ENCODE data around the gene LPCAT3.
"Not testable (repeated sequence)": the region's sequence is repeated elsewhere in the genome, so short reads cannot be mapped to it uniquely, and the experiment has no call there.

Gene LPCAT3

GRCh38 chr12:7015555-7016370, 2.5 kb downstream of the LPCAT3 start:
- peaks cover 13% of the 10 kb centered on the region for H3K4me1 ChIP-seq (ENCODE audit: control insufficient read depth, insufficient read depth, low read length)
- no peaks in the 10 kb centered on the region for H3K27me3 ChIP-seq (ENCODE audit: control insufficient read depth, insufficient read depth, low read length)
- H3K9me3 ChIP-seq (ENCODE audit: control insufficient read depth, insufficient read depth, low read depth, low read length): no peaks in the 10 kb centered on the region
- no peak overlapping the region for H3K4me3 ChIP-seq (ENCODE audit: low read depth, low read length)
- no peak overlapping the region for H3K9ac ChIP-seq (ENCODE audit: low read length)
- peaks cover 8% of the 10 kb centered on the region; the same call in 1 of the 2 replicates for H3K36me3 ChIP-seq (ENCODE audit: control insufficient read depth, insufficient read depth, low read length)
- no peak overlapping the region for H3K27ac ChIP-seq (ENCODE audit: low read depth, low read length)

GRCh38 chr12:7013101-7013500, 5.2 kb downstream of the LPCAT3 start:
- Histone ChIP-seq H3K27ac (ENCODE audit: low read depth, low read length) (no peak overlapping the region), H3K36me3 (ENCODE audit: control insufficient read depth, insufficient read depth, low read length) (peaks cover 8% of the 10 kb centered on the region; the same call in 1 of the 2 replicates), H3K4me1 (ENCODE audit: control insufficient read depth, insufficient read depth, low read length) (peaks cover 7% of the 10 kb centered on the region; the same call in 1 of the 2 replicates), H3K9ac (ENCODE audit: low read length) (no peak overlapping the region), H3K4me3 (ENCODE audit: low read depth, low read length) (no peak overlapping the region), H3K9me3 (ENCODE audit: control insufficient read depth, insufficient read depth, low read depth, low read length) (no peaks in the 10 kb centered on the region), H3K27me3 (ENCODE audit: control insufficient read depth, insufficient read depth, low read length) (no peaks in the 10 kb centered on the region)

- H3K4me1 ChIP-seq (ENCODE audit: control insufficient read depth, insufficient read depth, low read length): peaks cover 1% of the 10 kb centered on the region; the same call in 1 of the 2 replicates
These were observed 6.2 kb downstream of the LPCAT3 start for GRCh38 chr12:7012024-7012607.

GRCh38 chr12:7011398-7011797, 6.9 kb downstream of the LPCAT3 start:
- not testable (repeated sequence) for H3K4me1 ChIP-seq (ENCODE audit: control insufficient read depth, insufficient read depth, low read length); H3K9ac ChIP-seq (ENCODE audit: low read length); H3K27me3 ChIP-seq (ENCODE audit: control insufficient read depth, insufficient read depth, low read length); H3K36me3 ChIP-seq (ENCODE audit: control insufficient read depth, insufficient read depth, low read length); H3K4me3 ChIP-seq (ENCODE audit: low read depth, low read length); H3K9me3 ChIP-seq (ENCODE audit: control insufficient read depth, insufficient read depth, low read depth, low read length); H3K27ac ChIP-seq (ENCODE audit: low read depth, low read length)

More at GRCh38 chr12:7012024-7012607, 6.2 kb downstream of the LPCAT3 start:
- no peaks in the 10 kb centered on the region for H3K9me3 ChIP-seq (ENCODE audit: control insufficient read depth, insufficient read depth, low read depth, low read length)
- H3K27me3 ChIP-seq (ENCODE audit: control insufficient read depth, insufficient read depth, low read length): no peaks in the 10 kb centered on the region
- H3K9ac ChIP-seq (ENCODE audit: low read length): no peak overlapping the region
- H3K27ac ChIP-seq (ENCODE audit: low read depth, low read length): no peak overlapping the region
- no peak overlapping the region for H3K4me3 ChIP-seq (ENCODE audit: low read depth, low read length)
- peaks cover 8% of the 10 kb centered on the region; the same call in 1 of the 2 replicates for H3K36me3 ChIP-seq (ENCODE audit: control insufficient read depth, insufficient read depth, low read length)

GRCh38 chr12:7009512-7009911, 8.8 kb downstream of the LPCAT3 start:
- no peaks in the 10 kb centered on the region for H3K27me3 ChIP-seq (ENCODE audit: control insufficient read depth, insufficient read depth, low read length)
- no peak overlapping the region for H3K9ac ChIP-seq (ENCODE audit: low read length)
- H3K36me3 ChIP-seq (ENCODE audit: control insufficient read depth, insufficient read depth, low read length): peaks cover 8% of the 10 kb centered on the region; the same call in 1 of the 2 replicates
- no peak overlapping the region for H3K27ac ChIP-seq (ENCODE audit: low read depth, low read length)
- no peaks in the 10 kb centered on the region for H3K9me3 ChIP-seq (ENCODE audit: control insufficient read depth, insufficient read depth, low read depth, low read length)
- no peaks in the 10 kb centered on the region for H3K4me1 ChIP-seq (ENCODE audit: control insufficient read depth, insufficient read depth, low read length)
- no peak overlapping the region for H3K4me3 ChIP-seq (ENCODE audit: low read depth, low read length)

GRCh38 chr12:7008864-7009263, 9.4 kb downstream of the LPCAT3 start:
- Histone ChIP-seq H3K4me3 (ENCODE audit: low read depth, low read length) (no peak overlapping the region), H3K9ac (ENCODE audit: low read length) (no peak overlapping the region), H3K36me3 (ENCODE audit: control insufficient read depth, insufficient read depth, low read length) (peaks cover 8% of the 10 kb centered on the region; the same call in 1 of the 2 replicates), H3K4me1 (ENCODE audit: control insufficient read depth, insufficient read depth, low read length) (no peaks in the 10 kb centered on the region), H3K27ac (ENCODE audit: low read depth, low read length) (no peak overlapping the region), H3K9me3 (ENCODE audit: control insufficient read depth, insufficient read depth, low read depth, low read length) (no peaks in the 10 kb centered on the region), H3K27me3 (ENCODE audit: control insufficient read depth, insufficient read depth, low read length) (no peaks in the 10 kb centered on the region)

GRCh38 chr12:7006639-7007038, 11.6 kb downstream of the LPCAT3 start:
- Histone ChIP-seq H3K4me1 (ENCODE audit: control insufficient read depth, insufficient read depth, low read length) (no peaks in the 10 kb centered on the region), H3K4me3 (ENCODE audit: low read depth, low read length) (no peak overlapping the region), H3K36me3 (ENCODE audit: control insufficient read depth, insufficient read depth, low read length) (peaks cover 3% of the 10 kb centered on the region; the same call in 1 of the 2 replicates), H3K27ac (ENCODE audit: low read depth, low read length) (no peak overlapping the region), H3K9me3 (ENCODE audit: control insufficient read depth, insufficient read depth, low read depth, low read length) (no peaks in the 10 kb centered on the region), H3K9ac (ENCODE audit: low read length) (no peak overlapping the region), H3K27me3 (ENCODE audit: control insufficient read depth, insufficient read depth, low read length) (no peaks in the 10 kb centered on the region)

GRCh38 chr12:7005311-7005710, 13.0 kb downstream of the LPCAT3 start:
- Histone ChIP-seq H3K9ac (ENCODE audit: low read length) (no peak overlapping the region), H3K36me3 (ENCODE audit: control insufficient read depth, insufficient read depth, low read length) (peaks cover 5% of the 10 kb centered on the region; the same call in 1 of the 2 replicates), H3K4me1 (ENCODE audit: control insufficient read depth, insufficient read depth, low read length) (no peaks in the 10 kb centered on the region), H3K4me3 (ENCODE audit: low read depth, low read length) (no peak overlapping the region), H3K27ac (ENCODE audit: low read depth, low read length) (no peak overlapping the region), H3K27me3 (ENCODE audit: control insufficient read depth, insufficient read depth, low read length) (no peaks in the 10 kb centered on the region), H3K9me3 (ENCODE audit: control insufficient read depth, insufficient read depth, low read depth, low read length) (no peaks in the 10 kb centered on the region)

GRCh38 chr12:7004840-7005239, 13.4 kb downstream of the LPCAT3 start:
- Histone ChIP-seq H3K27me3 (ENCODE audit: control insufficient read depth, insufficient read depth, low read length) (no peaks in the 10 kb centered on the region), H3K27ac (ENCODE audit: low read depth, low read length) (no peak overlapping the region), H3K4me1 (ENCODE audit: control insufficient read depth, insufficient read depth, low read length) (no peaks in the 10 kb centered on the region), H3K4me3 (ENCODE audit: low read depth, low read length) (no peak overlapping the region), H3K9me3 (ENCODE audit: control insufficient read depth, insufficient read depth, low read depth, low read length) (no peaks in the 10 kb centered on the region), H3K9ac (ENCODE audit: low read length) (no peak overlapping the region), H3K36me3 (ENCODE audit: control insufficient read depth, insufficient read depth, low read length) (peaks cover 5% of the 10 kb centered on the region; the same call in 1 of the 2 replicates)

- peaks cover 5% of the 10 kb centered on the region; the same call in 1 of the 2 replicates for H3K36me3 ChIP-seq (ENCODE audit: control insufficient read depth, insufficient read depth, low read length)
- no peaks in the 10 kb centered on the region for H3K4me1 ChIP-seq (ENCODE audit: control insufficient read depth, insufficient read depth, low read length)
- no peak overlapping the region for H3K9ac ChIP-seq (ENCODE audit: low read length)
- no peaks in the 10 kb centered on the region for H3K9me3 ChIP-seq (ENCODE audit: control insufficient read depth, insufficient read depth, low read depth, low read length)
- no peak overlapping the region for H3K4me3 ChIP-seq (ENCODE audit: low read depth, low read length)
- no peak overlapping the region for H3K27ac ChIP-seq (ENCODE audit: low read depth, low read length)
- H3K27me3 ChIP-seq (ENCODE audit: control insufficient read depth, insufficient read depth, low read length): no peaks in the 10 kb centered on the region
These were observed 13.9 kb downstream of the LPCAT3 start for GRCh38 chr12:7004287-7004803.
